A673 (cell line): Measurements from ENCODE around the gene ST3GAL4. TPM values are rescaled to one million over a fixed set of nuclear protein-coding genes. Genes with fewer than 3 reads are reported as not detected.

Experiments
- BruUV-seq: library from RNA; stranded (reverse); fragments of 400-500 nt; replicated peaks from 2 replicates; lab custom pipeline; 2021; lab: Mats Ljungman, UMichigan
- CTCF ChIA-PET: fragments of 300-600 bp; sonication (Branson Sonifier 250); formaldehyde crosslinking; loops from one replicate; lab custom pipeline; 2022; ENCODE audit warnings: antibody characterized with exemption; lab: Charles Lee
- POLR2A ChIA-PET: fragments of 300-600 bp; sonication (Branson Sonifier 250); formaldehyde crosslinking; loops from one replicate; lab custom pipeline; 2022; ENCODE audit warnings: antibody characterized with exemption; ENCODE audit not compliant: low non-redundant PET; lab: Charles Lee
- DNase-seq: peaks from one replicate; pipeline ENCODE4 v3.0.0-alpha.2; 2015; ENCODE audit warnings: low spot score
- H3K27ac ChIP-seq: fragments of 200-600 bp; sonication (generic); 2 replicates; pipeline ENCODE4 v1.5.1; 2016; ENCODE audit warnings: mixed run types, low read depth, mild to moderate bottlenecking, mixed read lengths, antibody characterized with exemption, low read length; ENCODE audit not compliant: poor library complexity, severe bottlenecking
- H3K27me3 ChIP-seq: fragments of 200-600 bp; sonication (generic); replicated peaks from 2 replicates; pipeline ENCODE4 v1.6.1; 2017; ENCODE audit warnings: mixed run types, low read depth, mild to moderate bottlenecking, mixed read lengths, antibody characterized with exemption, low read length; ENCODE audit not compliant: insufficient read depth, poor library complexity
- H3K36me3 ChIP-seq: fragments of 200-600 bp; sonication (generic); 2 replicates; pipeline ENCODE4 v1.6.1; 2016; ENCODE audit warnings: mixed run types, mild to moderate bottlenecking, mixed read lengths, antibody characterized with exemption, low read length; ENCODE audit not compliant: insufficient read depth, poor library complexity, severe bottlenecking
- H3K4me1 ChIP-seq: fragments of 200-600 bp; sonication (generic); 2 replicates; pipeline ENCODE4 v1.6.1; 2017; ENCODE audit warnings: mixed run types, mild to moderate bottlenecking, mixed read lengths, antibody characterized with exemption, low read length; ENCODE audit not compliant: insufficient read depth, poor library complexity, severe bottlenecking
- H3K4me3 ChIP-seq: fragments of 200-600 bp; sonication (generic); 2 replicates; pipeline ENCODE4 v1.5.1; 2016; ENCODE audit warnings: low read depth, mixed run types, mild to moderate bottlenecking, mixed read lengths, low read length; ENCODE audit not compliant: poor library complexity, severe bottlenecking
- H3K9me3 ChIP-seq: fragments of 200-600 bp; sonication (generic); 2 replicates; pipeline ENCODE4 v1.6.1; 2016; ENCODE audit warnings: mixed run types, low read depth, mild to moderate bottlenecking, mixed read lengths, antibody characterized with exemption, low read length; ENCODE audit not compliant: poor library complexity, severe bottlenecking
- CTCF ChIP-seq: fragments of 300-800, 200-600 bp; sonication (generic); conservative IDR thresholded peaks from 2 replicates; pipeline ENCODE4 v1.5.1; 2017; ENCODE audit warnings: low read depth, mild to moderate bottlenecking, antibody characterized with exemption, low read length, moderate library complexity, mixed read lengths
- EZH2 ChIP-seq: fragments of 200-600 bp; sonication (generic); IDR thresholded peaks from 2 replicates; pipeline ENCODE4 v1.6.1; 2017; ENCODE audit warnings: borderline replicate concordance, low read depth, mild to moderate bottlenecking, mixed read lengths, antibody characterized with exemption, low read length; ENCODE audit not compliant: poor library complexity, severe bottlenecking
- intact Hi-C: fragments of 100-400 bp; cut with micrococcal nuclease; formaldehyde crosslinking; loops from one replicate; pipeline ENCODE4 v1.10.0; 2022; ENCODE audit not compliant: unreplicated experiment
- total RNA-seq: library from RNA; stranded (reverse); gene quantifications from 2 replicates; pipeline ENCODE4 v1.2.3, GENCODE V29; 2021

The ST3GAL4 gene
- total RNA-seq, 1 experiment from 2014 or later = 29.9 TPM

- POLR2A ChIA-PET = no interaction called here
- no peaks in the 10 kb centered on the region for H3K27me3 ChIP-seq
- H3K9me3 ChIP-seq = no peaks in the 10 kb centered on the region
- H3K4me3 ChIP-seq = no peak overlapping the region
- TF ChIP-seq CTCF (no peak), EZH2 (no peak)
- no TSS peak for BruUV-seq
- H3K36me3 ChIP-seq = peaks cover 10% of the 10 kb centered on the region
- no peak overlapping the region for H3K27ac ChIP-seq
- intact Hi-C loops = no loop called here
- H3K4me1 ChIP-seq = no peaks in the 10 kb centered on the region
- CTCF ChIA-PET = no interaction called here
- DNase-seq = no peak
These were observed 52.3 kb downstream of the ST3GAL4 start for GRCh38 chr11:126407682-126408288.

GRCh38 chr11:126408496-126408895 lies 53.0 kb downstream of the ST3GAL4 start:
- ChIA-PET POLR2A (no interaction called here), CTCF (no interaction called here)
- H3K4me1 ChIP-seq = no peaks in the 10 kb centered on the region
- no peaks in the 10 kb centered on the region for H3K27me3 ChIP-seq
- H3K4me3 ChIP-seq = no peak overlapping the region
- intact Hi-C loops = no loop called here
- H3K27ac ChIP-seq = no peak overlapping the region
- no peaks in the 10 kb centered on the region for H3K9me3 ChIP-seq
- TF ChIP-seq CTCF = no peak
- TF ChIP-seq EZH2 = no peak
- H3K36me3 ChIP-seq = peaks cover 10% of the 10 kb centered on the region
- no peak for DNase-seq
- no TSS peak for BruUV-seq

GRCh38 chr11:126408901-126409619 lies 53.6 kb downstream of the ST3GAL4 start:
- BruUV-seq = no TSS peak
- Histone ChIP-seq H3K9me3 (no peaks in the 10 kb centered on the region), H3K27ac (no peak overlapping the region), H3K27me3 (no peaks in the 10 kb centered on the region), H3K4me3 (no peak overlapping the region), H3K36me3 (peaks cover 10% of the 10 kb centered on the region), H3K4me1 (no peaks in the 10 kb centered on the region)
- ChIA-PET POLR2A (no interaction called here), CTCF (no interaction called here)
- TF ChIP-seq CTCF (no peak), EZH2 (no peak)
- intact Hi-C loops = no loop called here
- DNase-seq = no peak
